Measurements from ENCODE around the gene MMAB. TPM values are rescaled to one million over a fixed set of nuclear protein-coding genes. Genes with fewer than 3 reads are reported as not detected.
A peak's percentile ranks its signal among the peaks of the same experiment; 100 is the strongest.

Gene MMAB
- 10 to 100 TPM; 35.0 to 44.9 (median 37.5) TPM for polyA plus RNA-seq (ENCODE audit: insufficient read length in 4 of 4)

DNA sequence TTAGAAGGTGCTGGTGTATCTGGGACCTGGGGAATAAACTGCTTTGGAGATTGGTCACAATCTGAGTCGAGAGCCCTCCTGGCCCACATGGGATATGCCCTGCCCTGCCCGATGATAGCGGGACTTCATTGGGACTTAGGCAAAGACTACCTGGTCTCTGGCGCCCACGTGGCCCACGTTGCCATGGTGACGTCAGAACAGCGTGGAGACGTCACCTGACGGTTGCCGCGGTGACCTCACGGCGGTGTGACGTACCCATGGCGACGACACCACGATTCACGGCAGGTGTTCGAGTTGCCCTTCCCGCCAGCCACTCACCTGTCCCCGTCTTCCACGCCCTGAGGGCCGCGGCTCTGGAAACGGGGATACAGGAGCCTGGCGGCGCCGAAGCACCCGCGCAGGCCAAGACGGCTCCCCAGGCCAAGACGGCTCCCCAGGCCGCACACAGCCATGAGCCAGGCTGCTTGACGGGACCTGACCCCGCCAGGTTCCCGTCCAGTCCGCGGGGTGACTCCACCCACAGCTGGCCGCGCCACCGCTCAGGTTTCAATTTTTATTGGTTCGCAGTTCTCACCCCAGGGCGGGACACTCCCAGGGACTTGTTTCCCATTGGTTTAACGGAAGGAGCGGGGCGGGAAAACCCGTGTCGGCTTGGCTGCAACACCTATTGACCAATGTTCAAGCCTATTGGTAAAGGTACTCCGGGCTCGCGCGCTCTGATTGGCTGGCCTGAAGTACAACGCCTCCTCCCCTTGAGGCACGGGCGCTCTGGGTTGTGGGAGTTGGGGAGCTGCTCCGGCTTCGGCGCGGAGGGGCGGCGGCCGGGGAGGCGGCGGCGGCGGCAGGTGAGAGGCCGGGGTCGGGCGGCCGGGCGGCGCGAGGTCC is at the start of gene MMAB, which contains the start of gene MVK:
MMAB (minus strand) TSS at position 476 of the 885 bp plus-strand sequence; CDS start at position 452, 24 bp downstream.
MVK (plus strand) TSS at position 766 of the 885 bp plus-strand sequence. CDS start 1,029 bp downstream, outside the sequence.
- DNase-seq (ENCODE audit: low read depth in 4 of 4, low spot score in 2 of 4): peak; percentile 94 to 99 (median 96)

DNA sequence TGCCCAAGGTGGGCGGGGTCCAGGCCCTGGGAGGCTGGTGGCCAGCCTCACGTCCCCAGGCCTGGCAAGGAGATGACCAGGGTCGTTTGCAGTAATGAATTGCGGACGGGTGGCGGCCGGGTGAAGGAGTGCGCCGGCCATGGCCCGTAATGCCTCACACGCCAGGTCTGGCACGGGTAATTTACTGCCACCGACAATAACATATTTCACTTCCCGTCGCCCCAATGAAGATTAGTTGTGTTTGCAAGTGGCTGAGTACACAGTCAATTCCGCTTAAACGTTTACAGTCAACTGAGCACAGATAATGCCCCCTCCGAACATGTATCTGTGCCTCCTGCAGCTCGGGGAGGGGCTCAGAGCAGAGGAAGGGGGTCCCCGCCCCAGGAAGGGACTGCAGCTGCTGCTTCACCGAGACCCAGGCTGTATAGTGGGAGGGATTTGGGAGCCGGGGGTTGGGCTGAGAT is 48.6 kb upstream of the MMAB start:
- DNase-seq (ENCODE audit: low read depth in 4 of 4, low spot score in 2 of 4): no peak

DNA sequence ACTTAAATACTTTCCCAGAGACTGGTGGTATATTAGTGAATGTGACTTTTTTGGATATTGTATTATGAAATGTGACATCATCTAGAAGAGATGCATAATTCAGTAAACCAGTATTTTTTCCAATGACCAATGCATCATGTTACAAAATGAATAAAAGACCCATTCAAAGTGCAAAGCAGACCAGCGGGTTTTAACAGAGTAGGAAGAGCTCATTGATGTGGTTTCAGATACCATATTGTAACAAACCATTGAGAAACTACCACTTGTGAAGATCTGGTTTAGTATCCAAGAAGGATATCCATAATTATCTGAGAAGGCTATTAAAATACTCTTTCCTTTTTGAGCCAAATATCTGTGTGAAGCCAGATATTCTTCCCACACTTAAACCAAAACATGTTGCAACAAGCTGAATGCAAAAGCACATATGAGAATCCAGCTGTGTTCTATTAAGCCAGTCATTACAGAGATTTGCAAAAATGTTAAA is 47.9 kb upstream of the MMAB start:
- DNase-seq (ENCODE audit: low read depth in 4 of 4, low spot score in 2 of 4): no peak

DNA sequence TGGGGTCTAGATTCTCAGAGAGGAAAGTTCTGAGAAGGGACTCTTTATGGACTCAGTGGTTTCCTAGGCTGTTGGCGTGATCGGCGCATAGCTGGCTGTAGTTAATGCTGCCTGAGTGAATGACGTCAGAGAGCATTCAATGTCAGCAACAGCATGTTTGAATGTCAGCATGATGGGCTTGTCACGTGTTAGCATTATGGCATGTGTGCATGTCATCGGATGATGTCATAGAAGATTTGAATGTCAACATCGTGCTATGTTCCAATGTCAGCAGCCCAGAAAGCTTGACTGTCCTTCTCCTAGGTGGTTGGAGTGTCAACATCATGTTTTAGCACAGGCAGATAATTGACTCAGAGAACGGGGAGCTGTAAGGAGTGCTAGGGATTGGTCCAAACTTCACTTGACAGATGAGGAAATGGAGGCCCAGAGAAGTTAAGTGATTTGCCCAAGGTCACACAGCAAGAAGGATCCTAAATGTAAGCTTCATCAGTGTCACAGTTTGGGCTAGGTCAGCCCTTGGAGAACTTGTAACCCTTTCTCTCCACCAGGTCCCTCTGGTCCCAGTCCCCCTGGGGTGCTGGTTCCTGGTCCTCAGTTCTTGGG is 45.8 kb upstream of the MMAB start:
- no peak for DNase-seq (ENCODE audit: low read depth in 4 of 4, low spot score in 2 of 4)

DNA sequence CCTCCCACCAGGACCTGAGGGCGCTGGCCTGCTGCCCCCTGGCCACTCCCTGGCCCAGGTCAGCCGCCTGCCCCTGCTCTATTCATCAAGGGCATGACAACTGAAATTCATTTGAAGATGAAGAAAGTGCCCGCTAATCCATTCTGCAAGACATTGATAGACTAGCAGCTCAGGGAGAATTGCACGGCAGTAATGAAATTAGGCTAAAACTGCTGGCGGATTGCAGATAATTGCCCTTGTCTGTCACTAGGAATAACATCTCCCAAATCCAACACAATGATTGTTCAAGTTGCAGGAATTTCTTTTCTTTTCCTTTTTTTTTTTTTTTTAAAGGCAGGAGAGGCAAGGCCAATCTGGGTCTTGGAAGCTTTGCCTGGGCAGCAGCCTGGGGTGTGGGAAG is 44.8 kb upstream of the MMAB start:
- no peak for DNase-seq (ENCODE audit: low read depth in 4 of 4, low spot score in 2 of 4)

DNA sequence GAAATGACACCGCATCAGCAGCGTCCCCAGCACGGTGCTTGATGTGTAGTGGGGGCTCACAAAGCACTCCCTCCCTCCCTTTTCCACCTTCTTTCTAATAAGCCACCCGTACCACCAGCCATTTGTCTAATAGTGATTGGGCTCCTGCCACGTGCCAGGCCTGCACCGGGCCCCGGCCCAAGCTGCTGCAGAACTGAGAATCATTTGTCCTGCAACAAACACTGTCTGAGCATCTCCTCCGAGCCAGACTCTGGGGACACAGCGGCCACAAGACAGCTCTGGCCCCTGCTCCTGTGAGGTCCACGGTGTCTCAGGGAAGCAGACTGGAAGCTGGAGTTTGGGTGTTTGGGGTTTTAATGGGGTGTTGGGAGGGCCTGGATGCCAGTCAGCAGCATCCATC is 44.2 kb upstream of the MMAB start:
- DNase-seq (ENCODE audit: low read depth in 4 of 4, low spot score in 2 of 4): no peak

DNA sequence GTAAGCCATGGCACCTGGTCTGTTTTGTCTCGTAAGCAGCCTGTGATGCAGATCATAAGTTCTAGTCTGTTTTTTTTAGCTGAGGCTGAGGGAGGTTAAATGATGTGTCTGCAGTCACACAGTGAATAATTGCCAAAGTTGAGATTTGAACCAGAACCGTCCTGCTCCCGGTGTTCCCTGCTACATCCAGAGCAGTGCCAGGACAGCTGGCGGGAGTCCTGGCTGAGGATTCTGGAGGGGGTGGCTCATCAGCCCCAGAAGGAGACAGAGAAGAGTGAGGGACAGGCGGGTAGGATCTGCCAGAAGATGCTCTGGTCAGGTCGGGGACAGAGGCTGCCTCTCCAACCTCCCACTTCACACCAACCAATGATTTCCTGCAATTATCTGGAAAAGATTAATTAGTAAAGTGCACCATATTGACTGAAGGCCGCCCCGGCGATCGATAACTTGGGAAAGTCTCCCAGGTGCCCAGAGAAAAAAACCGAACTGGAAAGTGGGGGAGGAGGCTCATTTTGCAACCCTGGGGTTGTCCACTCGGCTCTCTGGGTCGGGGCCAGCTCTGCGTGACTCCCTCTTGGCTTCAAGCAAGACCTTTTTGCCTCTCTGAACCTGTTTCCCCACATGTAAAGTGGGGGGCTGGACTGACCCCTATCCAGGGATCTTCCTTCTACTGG is 42.4 kb upstream of the MMAB start:
- no peak for DNase-seq (ENCODE audit: low read depth in 4 of 4, low spot score in 2 of 4)

DNA sequence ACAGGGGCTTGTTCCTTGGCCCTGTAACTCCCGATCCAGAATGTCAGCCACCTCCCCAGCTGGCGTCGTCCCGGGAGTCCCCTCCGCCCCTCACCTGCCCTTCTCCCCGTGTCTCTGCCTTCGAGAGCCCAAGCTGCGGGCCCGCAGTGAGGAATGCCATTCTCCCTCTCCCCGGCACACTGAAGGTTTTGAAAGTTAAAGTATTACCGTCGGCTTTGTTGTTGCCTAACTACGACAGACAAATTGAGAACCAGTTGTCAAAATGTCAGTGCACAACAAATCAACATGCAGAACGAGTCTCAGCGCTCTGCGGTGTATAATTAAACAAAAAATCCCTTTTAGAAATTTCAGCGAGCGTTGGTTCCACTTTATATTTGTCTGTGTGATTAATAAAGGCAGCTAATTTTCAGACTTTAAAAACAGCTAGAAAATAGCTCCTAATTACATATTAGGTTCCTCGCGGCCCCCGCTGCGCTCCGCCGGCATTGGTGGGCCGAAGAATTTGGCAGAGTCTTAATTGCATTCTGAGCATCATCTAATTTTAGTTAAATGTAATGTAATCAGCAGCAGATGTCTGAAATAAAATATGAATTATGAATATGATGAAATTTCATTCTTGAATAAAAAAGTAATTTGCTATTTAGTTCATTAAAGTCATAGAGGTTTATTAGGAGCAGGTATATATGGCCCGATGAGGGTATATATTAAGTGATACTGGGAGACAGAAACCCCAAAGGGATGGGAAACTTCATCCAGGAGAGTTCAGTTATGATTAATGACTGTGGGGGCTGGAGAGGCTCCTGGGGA is 40.5 kb upstream of the MMAB start:
- DNase-seq (ENCODE audit: low read depth in 4 of 4, low spot score in 2 of 4): no peak

DNA sequence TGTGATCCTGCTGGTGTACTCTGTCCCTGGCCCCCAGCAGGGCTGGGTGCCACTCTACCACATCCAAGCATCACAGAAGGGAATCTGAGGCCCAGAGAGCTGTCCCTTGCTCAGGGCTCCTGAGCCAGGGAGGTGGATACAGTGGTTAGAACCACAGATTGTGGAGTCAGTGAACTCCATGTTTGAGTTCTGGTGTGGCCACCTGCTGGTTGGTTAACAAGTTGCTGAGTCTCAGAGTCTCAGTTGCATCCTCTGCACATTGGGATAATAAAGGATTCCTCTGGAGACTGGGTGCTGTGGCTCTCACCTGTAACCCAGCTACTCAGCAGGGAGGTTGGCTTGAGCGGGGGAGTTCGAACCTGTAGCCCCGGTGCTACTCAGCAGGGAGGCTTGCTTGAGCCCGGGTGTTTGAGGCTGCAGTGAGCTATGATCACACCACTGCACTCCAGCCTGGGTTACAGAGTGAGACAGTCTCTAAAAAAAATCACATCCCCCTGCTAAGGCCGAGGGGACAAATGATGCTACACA is 39.7 kb upstream of the MMAB start:
- DNase-seq (ENCODE audit: low read depth in 4 of 4, low spot score in 2 of 4): no peak

DNA sequence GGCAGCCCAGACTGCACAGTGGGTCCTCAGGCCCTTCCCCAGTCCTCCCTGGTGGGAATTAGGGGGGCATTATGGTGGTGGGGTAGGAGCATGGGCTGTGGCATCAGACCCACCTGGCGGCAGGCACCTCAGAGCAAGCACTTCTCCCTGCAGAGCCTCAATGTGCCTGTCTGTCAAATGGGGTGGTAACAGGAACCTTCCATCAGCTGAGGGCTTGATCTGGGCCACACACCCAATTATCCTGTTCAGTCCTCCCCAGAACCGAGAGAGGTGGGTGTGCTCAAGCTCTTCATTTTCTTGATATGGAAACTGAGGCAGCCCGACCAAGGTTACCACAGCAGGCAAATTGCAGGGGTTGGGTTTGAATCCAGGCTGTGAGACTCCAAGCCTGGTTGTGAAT is 38.7 kb upstream of the MMAB start:
- no peak for DNase-seq (ENCODE audit: low read depth in 4 of 4, low spot score in 2 of 4)

DNA sequence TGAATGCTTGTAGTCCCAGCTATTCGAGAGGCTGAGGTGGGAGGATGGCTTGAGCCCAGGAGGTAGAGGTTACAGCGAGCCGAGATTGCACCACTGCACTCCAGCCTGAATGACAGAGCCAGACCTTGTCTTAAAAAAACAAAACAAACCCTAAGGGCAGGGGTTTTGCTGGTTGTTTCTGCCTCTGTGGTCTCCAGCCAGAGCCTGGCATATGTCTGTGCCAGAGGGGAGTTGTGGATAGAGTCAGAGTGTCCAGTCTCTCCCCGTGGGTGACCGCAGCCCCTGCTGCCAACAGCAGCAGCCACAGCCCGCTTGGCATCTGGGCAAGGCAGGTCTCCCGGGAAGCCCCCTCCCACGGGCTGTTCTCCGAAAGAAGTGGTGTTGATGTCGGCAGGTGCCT is 37.9 kb upstream of the MMAB start:
- DNase-seq (ENCODE audit: low read depth in 4 of 4, low spot score in 2 of 4): no peak

DNA sequence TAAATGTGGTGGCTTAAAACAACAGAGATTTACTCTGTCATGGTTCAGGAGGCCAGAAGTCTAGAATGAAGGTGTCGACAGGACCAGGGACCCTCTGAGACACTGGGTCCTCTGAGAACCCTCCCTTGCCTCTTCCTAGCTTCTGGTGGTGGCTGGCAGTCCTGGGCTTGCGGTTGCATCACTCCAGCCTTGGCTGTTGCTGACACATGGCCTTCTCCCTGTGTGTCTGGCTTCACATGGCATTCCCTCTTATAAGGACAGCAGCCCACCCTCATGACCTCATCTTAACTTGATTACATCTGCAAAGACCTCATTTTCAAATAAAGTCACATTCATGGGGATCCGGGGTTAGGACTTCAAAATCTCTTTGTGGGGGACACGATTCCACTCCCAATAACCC is 37.2 kb upstream of the MMAB start:
- DNase-seq (ENCODE audit: low read depth in 4 of 4, low spot score in 2 of 4): no peak

DNA sequence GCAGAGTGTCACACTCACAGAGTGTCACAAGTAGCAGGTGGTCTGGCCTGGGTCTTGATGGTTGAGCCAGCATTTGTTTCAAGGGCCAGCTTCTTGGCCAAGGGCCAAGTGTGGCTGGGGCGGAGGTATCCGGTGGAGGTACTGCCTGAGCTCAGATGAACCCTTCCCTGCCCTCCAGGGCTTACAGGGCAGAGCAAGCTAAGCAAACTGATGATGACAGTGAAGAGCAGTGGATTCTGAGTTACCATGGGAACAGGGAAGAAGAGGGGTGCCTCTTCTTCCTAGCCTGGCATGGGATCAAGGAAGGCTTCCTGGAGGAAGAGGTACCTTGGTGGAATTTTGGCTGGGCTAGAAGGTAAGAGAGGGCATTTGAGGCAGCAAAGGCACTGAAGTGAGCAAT is 36.0 kb upstream of the MMAB start:
- no peak for DNase-seq (ENCODE audit: low read depth in 4 of 4, low spot score in 2 of 4)

DNA sequence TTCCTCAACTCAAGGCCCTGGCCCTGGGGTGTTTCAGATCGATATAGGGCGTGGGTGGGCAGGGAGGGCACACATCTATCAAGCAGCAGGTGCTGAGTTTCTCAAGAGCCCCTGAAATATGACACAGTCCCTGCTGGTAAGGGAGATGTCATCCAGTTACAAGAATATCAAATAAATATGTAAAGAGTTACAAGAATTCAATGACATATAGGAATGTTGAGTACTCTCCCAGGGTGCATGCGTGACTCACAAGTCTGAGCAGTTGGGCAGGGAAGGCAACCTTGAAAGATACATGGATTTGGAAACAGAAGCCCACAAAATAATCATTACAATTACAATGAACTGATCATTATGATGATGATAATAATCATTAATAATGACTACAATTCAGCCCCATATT is 35.5 kb upstream of the MMAB start:
- no peak for DNase-seq (ENCODE audit: low read depth in 4 of 4, low spot score in 2 of 4)

DNA sequence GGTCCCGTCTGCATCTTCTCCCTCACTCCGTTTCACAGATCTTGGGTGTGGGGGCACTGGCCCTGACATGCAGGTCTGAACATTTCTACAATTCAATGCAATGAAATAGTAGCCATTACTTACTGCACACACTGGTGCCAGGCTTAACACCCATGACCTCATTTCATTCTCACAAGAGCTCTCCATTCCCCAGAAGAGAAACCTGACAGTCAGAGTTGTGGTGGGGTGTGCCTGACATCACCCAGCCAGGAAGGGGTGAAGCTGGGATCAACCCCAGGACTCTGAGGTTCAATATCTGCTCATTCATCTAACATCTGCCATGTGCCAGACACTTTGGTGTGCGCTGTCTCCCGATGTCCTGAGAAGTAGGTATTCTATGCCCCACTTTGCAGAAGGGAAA is 35.0 kb upstream of the MMAB start:
- DNase-seq (ENCODE audit: low read depth in 4 of 4, low spot score in 2 of 4): no peak

DNA sequence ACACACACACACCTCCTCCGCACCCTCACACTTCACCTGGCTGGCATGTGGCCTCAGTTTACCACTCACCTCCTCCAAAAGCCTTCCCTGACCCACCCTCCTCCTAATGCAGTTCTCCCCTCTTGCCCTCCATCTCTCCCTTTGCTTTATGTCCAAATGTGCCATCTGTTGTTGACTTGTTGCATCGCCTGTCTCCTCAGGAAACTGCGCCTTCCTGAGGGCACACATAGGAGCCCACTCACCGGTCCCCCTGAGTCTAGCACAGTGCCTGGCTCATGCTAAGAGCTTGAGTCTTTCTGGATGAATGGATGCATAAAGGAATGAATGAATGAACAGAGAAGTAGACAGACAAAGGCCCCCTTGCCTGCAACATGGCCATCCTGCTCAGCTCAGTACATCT is 34.3 kb upstream of the MMAB start:
- no peak for DNase-seq (ENCODE audit: low read depth in 4 of 4, low spot score in 2 of 4)

DNA sequence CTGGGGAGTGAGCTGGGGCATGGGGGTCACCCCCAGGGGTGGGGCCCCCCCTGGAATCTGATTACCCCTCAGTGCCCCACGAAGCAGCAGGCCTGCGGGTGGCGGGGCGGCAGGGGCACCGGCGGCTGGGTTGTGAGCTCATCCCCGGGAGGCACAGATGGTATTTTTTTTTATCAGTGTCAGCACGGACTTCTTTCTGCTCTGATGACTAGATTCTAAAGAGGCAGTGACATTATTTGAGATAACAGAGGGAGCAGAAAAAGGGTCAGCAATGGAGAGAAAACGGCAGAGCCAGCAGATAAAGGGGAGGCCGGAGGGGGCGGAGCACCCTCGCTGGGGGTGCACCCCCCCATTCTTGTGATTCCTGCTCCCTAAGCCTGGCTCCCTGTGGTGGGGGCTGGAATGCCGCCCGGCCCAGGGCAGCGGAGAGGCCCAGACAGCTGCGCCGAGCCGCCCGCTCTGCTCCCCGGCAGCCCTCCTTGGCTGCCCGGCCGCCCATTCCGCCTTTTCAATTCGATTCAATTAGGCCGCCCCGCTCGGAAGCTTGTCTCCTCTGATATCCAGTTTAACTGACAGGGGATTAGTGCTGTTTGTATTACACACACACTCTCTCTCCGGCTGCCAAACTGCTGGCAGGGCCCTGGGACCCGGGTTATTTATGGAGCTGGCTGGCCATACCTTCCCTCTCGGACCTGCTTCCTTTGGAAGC is 33.2 kb upstream of the MMAB start:
- no peak for DNase-seq (ENCODE audit: low read depth in 4 of 4, low spot score in 2 of 4)

DNA sequence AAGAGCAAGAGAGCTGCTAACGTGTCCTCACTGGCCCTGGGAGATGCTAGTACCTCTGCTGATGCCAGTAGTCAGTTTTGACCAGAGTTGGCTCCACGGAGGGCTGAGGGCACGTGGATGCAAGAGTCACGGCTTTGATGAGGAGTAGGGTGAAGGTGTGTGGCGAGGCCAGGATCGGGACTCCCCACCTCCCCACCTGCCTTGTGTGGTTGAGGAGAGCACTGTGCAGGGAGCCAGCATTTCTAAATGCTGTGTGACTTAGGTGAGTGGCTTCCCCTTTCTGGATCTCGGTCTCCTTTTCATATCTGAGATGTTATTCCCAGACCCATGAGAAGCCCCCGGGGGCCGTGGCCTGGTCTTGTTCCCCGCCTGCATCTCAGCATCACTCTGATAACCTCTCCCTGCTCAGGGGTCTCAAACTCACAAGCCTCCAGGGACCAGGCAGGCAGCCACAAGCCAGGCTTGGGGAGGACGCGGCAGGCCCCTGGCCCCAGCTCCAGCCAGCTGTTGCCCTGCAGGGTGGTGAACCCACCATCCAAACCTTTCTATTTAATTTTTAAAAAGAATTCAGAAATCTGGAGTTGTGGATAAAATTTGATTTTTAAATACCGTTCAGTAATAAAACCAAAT is 32.4 kb upstream of the MMAB start:
- DNase-seq (ENCODE audit: low read depth in 4 of 4, low spot score in 2 of 4): no peak

DNA sequence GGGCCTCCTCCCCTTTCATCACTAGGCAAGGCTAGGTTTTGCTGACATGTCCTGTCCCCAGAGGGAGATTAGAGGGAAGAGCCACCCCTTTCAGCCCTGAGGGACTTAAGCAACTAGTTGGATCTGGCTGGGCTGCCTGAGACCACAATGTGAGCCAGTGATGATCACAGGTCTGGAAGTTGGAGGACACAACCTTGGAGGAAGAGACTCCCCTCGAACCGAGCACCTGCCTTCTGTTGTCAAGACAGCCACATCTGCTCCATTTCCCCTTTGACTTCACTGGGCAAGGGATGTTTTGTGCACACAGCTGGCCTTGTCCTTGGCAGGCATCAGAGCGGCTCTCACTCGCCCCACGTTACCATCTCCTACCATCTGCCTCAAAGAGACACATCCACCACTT is 31.7 kb upstream of the MMAB start:
- no peak for DNase-seq (ENCODE audit: low read depth in 4 of 4, low spot score in 2 of 4)
